Activated effector memory CD4-positive, alpha-beta T cell treated with anti-CD3 and anti-CD28 coated beads, Interleukin-2, amount 50 U/mL, for 16 hours (primary cell): ENCODE measurements around the gene PSMD13.
"Not testable (repeated sequence)": the region's sequence is repeated elsewhere in the genome, so short reads cannot be mapped to it uniquely, and the experiment has no call there.

Source experiments
- DNase-seq: peaks from one replicate; pipeline ENCODE4 v3.0.0-alpha.2; 2020

The PSMD13 gene

DNA sequence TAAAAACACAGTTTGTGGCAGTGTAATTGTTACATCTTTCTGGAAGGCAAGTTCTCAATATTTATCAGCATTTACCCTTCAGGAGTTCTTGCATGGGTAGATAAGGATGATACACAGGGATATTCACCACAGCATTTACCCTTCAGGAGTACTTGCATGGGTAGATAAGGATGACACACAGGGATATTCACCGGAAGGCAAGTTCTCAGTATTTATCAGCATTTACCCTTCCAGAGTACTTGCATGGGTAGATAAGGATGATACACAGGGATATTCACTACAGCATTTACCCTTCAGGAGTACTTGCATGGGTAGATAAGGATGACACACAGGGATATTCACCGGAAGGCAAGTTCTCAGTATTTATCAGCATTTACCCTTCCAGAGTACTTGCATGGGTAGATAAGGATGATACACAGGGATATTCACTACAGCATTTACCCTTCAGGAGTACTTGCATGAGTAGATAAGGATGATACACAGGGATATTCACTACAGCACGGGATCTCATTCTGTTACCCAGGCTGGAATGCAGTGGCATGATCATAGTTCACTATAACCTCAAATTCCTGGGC lies 16.0 kb upstream of the PSMD13 start:
- not testable (repeated sequence) for DNase-seq

DNA sequence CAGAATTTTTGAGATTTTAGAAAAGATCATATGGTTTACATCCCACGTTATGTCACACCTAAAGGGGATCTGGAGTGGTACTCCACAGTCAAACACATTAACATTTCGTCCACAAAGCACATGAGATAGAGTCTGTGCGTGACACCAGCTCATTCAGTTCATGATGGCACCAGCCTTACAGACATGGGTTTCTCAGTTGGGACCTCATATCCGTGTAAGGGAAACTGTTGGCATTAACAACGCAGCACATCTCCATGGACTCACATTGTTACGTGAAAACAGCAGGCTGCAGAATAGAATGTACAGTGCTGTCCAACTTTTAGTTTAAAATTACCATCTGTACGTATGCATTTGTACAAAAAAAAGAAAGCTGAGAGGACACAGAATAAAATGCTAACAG lies 15.2 kb upstream of the PSMD13 start:
- peak; percentile 12 for DNase-seq

DNA sequence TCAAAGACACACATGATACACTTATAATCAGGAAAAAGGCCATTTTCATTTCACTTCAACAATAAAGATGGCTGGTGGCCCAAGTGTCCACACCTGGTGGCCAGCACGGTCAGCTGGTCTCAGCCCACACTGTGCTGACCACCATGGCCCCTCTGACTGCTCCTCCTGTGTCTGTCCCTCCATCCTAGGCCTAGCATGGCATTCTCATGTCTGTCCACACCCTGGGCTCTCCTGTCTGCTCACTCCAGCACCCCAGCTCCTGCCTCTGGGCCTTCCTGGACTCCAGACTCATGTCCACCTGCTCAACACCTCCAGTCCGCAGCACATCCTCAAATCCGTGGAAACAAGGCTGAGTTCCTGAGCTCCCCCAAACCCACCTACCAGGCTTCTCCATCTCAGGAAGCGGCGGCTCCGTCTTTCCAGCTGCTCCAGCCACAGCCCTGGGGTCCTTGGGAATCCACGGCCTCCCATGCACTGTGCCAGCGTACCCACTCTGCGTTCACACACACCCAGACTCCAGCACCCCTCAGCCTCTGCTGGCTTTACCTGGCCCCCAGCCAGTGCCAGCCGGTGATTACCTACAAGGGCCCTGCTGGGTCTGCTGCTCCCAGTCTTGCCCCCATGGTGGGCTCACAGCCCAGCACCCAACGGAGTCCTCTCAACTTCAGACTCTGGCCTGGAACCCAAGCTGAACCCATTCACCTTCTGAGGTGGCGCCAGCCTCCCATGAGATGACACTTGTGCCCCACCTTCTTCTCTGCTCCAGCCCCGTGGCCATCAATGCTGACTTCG lies 14.6 kb upstream of the PSMD13 start:
- peak; percentile 58 for DNase-seq

DNA sequence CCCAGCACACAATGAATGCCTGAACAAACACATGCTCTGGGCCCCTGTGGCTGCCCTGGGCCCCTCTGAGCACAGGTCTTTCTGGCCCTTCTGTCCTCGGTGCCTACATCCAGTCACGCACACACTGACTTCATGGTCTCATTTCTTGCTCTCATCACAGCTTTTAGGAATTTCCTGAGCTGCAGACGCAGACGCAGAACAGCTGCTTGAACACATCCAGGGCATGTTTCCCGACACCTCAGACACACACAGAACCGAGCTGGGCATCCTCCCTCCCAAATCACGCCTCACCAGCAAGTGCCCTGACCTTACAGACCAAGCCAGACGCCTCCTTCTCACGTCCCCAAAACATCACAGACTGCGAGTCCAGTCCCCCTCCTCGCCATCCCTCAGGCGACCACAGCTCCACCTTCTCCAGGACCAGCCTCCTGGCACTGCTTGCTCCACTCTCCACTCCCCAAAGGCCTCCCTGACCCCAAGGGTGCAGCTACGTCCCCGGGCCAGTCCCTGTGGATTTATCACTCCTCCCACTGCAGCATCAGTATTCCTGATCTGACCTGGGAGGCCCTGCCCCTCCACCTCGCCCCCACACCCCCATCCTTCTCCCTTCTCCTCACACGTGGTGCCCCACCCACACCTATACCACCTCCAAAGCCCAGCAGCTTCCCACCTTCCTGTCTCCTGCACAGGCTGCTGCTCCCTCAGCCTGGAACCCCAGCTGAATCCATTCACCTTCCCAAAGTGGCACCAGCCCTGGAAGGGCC lies 13.6 kb upstream of the PSMD13 start:
- peak; percentile 31 for DNase-seq

DNA sequence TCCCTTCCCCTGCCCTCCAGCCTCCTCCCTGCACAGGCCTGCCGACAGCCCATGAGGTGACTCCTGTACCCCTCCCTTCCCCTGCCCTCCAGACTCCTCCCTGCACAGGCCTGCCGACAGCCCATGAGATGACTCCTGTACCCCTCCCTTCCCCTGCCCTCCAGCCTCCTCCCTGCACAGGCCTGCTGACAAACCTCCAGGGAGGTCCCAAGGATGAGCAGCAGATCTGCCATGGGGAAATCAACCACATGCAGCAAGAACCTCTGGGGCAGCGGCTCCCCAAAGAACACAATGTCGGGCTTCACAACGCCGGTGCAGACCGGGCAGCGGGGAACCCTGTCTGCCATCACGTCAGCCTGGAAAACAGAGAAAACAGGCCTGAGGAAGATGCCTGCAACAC lies 12.9 kb upstream of the PSMD13 start:
- peak; percentile 47 for DNase-seq

DNA sequence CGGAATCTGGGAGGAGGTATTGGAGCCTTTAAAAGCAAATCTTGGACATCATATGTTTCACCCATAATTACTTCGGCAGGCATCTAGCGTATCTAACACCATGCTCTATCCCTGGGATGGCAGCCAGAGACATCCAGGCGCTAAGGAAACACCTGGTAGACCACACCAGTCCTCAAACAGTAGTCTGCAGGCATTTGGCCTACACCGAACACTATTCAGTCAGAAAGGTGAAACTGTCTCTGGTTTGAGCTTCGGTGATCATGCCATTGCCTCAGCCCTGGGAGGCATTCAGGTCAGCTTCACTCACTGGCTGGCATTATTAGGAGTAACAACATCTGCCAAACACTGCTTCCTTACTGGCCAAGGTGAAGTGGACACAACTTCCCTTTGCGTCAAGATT lies 12.4 kb upstream of the PSMD13 start:
- DNase-seq: peak; percentile 25

DNA sequence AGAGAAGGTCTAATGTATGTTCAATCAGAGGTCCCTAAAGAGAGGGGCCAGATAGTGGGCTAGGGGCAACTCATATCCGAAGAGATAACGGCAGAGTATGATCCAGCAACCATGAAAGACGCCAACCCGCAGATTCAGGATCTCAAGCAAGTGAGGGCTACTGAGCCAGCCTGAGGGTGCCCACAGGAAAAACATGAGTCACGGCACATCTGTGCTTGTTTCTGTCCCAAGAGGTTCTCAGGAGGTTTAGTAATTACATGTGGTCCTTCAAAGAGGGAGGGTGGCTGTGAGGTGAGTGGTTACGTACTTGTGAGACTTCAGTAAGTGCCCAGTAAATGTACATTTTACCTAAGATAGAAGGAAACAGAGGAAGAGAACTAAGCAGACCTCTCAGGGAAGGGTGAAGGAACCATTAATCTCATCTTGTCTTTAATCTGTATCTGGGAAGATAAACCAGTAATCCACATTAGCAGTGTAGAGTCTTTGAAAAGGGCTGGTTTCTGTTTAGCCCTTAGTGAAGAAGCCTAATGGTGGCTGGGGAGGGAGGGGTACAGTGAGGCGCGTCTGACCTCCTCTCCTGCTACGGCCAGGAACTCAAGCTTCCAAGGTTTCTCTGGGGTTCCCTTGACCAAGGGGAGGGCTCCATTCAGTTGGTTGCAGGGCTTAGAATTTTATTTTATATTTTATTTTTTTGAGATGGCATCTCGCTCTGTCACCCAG lies 10.9 kb upstream of the PSMD13 start:
- peak; percentile 59 for DNase-seq

DNA sequence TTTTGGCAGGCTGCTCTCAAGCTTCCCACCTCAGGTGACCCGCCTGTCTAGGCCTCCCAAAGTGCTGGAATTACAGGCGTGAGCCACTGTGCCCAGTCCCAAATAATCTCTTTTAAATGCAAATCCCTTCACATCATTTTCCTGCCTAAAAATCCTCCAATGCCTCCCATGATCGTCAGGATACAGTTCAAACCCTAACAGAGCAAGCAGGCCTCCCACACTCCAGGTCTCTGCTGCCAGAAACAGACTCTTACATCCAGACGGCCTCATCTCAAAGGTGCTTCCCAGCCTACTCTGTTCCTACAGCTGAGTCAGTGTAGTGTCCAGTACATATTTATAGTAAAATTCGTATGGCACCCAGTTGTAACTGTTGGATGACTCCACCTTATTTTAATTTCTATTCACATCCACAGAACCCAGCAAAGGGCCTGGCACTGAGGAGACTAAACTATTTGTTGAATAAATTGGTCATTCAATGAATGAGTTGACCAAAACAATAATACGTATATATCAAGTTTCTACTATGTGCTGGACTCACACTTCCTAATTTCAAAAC lies 8.9 kb upstream of the PSMD13 start:
- DNase-seq: peak; percentile 22

DNA sequence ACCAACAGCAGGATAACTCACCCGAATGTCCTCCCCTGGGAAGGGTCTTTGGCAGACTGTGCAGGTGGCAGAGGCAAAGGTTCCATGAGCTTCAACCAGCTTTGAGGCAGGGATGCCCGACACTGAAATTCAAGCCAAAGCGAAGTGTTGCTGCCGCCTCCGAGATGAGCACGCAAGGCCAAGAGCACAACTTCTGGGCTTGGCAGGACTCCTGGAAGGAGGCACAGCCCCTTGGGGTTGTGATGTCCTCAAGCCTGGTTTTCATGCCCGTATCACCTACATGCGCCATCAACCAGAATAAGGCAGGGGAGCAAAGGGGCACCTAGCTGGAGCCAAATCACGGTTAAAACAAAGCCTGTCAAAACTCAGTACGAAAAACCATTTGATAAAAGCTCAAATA lies 6.3 kb upstream of the PSMD13 start:
- peak; percentile 30 for DNase-seq

DNA sequence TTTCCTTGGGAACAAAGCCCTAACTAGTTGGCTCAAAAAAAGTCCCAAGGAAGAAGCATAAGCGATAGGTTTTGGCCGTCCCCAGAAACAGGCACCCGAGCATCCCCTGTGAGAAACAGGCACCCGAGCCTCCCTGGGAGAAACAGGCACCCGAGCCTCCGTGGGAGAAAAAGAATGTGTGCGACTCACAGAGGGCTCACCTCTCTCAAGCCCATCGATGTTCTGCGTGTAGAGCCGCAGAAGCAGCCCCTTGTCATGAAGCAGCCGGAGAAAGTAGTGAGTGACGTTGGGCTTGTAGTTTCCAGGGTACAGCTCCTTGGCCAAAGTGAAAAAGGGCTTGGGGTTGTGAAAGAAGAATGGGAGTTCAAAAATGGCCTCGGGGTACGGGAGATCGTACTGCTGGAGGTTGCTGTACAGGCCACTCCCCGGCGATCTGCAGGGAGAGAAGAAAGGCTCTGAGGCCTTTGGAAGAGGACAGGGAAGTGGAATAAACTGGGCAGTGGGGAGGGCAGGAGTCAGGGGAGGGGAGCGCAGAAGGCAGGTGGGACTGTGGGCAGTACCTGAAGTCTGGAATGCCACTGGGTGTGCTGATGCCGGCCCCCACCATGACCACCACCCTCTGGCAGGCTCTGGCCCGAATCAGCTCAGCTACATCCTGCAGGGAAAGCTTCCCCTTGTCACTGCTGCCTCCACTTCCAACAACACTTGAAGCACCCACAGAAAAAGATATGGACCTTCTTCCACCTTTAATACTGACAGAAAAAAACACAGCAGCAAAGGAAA lies 3.8 kb upstream of the PSMD13 start:
- peak; percentile 56 for DNase-seq

DNA sequence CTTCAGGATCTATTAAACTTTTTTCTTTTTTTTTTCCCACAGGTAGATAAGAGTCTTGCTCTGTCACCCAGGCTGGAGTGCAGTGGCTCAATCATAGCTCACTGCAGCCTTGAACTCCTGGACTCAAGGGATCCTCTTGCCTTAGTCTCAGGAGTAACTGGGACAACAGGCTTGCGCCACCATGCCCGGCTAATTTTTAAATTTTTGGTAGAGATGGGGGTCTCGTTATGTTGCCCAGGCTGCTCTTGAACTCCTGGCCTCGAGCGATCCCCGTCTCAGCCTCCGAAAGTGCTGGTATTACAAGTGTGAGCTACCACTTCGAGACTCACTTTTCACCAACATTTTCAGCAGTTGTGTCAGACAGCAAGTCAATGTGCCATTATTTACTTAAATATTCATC lies 1.6 kb upstream of the PSMD13 start:
- DNase-seq: peak; percentile 57

DNA sequence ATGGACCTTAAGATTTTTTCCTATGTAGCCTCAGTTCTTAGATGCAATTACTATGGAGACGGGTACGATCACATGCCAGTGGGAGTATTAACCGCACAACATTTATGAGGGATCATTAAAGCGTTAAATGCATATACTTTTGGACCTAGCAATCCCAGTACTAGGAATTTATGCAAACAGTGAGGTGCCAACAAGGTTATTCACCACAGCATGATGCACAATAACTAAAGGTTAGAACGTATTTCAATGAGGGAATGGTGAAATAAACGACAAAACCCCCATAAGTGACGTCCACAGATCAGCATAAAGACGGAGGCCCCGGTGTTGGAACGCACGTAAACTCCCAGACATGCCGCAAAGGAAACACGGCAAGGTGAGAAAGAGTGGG lies 1.2 kb upstream of the PSMD13 start:
- no peak for DNase-seq

DNA sequence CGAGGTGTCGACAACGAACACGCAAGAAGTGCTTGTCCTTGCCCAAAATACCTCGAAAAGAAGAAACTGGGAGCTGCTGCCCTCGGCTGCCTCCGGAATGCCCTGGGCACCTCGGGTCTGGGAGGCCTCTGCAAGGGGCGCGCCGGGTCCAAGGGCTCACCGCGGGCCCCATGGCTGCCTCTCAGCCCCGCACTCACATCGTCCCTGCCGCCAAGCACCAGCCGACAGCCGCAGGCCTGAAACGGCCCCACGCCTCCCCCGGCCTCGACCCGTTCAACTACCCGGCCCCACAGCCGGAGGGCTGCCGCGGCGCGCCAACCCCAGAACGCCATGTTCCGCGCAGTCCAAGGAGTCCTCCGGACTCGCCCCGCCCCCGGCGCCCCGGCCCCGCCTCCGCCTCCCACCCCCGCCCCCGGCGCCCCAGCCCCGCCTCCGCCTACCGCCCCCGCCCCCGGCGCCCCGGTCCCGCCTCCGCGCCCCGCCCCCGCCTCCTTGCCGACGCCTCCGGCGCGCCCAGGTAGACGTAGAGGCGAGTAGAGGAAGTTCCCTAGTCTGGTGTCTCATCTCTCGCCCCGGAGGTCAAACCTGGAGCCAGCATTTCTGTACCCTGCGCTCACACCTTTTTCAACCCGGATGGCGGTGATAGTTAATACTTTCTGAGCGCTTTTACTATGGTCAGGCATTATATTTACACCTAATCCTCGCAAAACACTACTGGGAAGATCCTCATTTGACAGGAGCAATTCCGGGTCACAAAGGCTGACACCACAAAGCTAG lies 591 bp upstream of the PSMD13 start, which contains the start of gene SIRT3:
TSS of gene SIRT3 (minus strand) at position 346 of the 777 bp plus-strand sequence. CDS start at position 332, 14 bp downstream.
- DNase-seq: peak; percentile 94

DNA sequence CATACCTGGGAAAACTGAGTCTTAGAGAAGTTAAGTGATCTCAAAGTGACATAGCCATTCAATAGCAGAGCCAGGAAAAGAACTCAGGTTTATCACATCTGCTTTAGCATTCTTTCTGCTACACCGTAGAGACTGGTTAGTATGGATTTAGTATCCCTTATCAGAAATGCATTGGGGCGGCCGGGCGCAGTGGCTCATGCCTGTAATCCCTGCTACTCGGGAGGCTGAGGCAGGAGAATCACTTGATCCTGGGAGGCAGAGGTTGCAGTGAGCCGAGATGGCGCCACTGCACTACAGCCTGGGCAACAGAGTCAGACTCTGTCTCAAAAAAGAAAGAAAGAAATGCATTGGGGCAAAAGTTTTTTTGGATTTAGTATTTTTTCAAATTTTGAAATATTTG lies 1.6 kb downstream of the PSMD13 start:
- DNase-seq: not testable (repeated sequence)

DNA sequence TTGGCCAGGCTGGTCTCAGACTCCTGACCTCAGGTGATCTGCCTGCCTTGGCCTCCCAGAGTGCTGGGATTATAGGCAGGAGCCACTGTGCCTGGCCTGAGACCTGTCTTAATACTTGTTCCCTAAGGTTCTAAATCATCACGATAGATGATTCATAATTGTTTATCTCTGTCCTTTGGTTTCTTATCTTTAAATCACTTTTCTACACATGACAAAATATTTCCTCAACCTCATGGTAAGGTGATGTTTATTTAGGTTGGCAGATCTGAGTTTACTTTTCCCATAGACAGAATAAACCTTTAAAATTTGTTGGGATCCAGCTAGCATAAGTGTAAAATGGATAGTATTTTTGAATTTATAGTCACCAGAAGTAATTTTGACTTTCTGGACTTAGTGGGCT lies 3.5 kb downstream of the PSMD13 start:
- DNase-seq: no peak

DNA sequence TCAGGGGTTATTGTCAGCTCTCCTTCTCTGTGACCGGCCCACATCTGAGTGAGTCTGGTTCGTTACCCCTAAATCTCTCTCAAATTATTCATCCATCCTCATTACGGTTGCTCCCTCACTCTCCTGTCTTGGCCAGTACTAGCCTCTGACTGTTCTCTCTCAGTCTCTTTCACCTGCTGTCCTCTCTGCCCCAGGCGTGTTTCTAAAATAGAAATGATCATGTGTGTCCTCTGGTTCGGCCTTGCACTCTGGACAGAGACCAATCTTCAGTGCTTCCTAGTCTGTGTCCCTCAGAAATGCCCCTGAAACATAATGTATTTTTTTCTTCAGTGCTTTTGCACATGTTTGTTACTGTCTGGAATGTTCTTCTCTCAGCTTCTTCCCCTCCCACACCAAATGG lies 4.9 kb downstream of the PSMD13 start:
- DNase-seq: no peak

DNA sequence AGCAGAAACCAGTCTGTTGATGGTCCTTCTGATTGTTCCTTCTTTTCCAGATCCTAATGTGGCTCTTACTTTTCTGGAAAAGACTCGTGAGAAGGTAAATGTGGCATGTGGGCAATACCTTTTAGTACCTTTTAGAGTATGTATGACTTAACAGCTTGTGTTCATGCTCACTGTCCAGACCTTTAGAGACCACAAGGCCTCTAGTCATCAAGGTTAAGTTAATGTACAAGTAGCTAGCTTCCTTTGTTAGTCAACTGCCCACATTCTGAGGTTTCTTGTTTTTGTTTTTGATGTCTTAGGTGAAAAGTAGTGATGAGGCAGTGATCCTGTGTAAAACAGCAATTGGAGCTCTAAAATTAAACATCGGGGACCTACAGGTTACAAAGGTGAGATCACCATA lies 7.6 kb downstream of the PSMD13 start:
- DNase-seq: no peak

DNA sequence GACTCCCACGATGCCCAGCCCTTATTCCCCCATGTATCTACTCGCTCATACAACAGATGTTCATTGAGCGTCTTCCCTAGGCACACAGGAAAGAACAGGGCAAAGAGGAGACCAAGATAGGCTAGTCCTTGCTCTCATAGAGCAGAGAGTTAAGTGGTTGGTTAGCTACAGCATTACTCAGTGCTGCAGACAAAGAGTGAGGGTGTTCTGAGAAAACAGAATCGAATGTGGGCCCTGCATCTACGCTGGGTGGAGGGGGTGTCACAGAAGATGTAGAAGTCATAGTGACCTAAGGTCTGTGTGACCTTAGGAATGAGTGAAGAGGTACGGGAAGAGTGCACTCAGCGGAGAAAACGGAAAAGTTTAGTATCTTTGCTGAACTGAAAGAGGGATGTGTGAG lies 12.3 kb downstream of the PSMD13 start:
- no peak for DNase-seq

DNA sequence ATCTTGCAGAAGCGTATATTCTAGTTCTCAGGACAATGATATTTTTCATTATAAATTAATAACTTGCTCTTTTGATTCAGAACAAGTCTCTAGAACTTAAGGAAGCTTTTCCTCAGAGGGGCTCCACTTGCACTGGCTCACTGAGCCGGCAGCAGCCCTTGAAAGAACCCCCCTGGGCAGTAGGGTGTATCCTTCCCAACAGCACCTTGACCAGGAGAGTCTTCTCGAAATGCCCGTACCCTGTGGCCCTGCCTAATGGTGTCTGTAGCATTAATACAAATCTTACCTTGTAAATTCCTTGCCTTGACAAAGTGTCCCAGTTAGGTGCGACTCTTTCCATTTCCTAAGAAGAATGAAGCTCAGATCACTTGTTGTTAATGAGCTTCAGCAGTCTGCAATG lies 13.5 kb downstream of the PSMD13 start:
- DNase-seq: no peak

DNA sequence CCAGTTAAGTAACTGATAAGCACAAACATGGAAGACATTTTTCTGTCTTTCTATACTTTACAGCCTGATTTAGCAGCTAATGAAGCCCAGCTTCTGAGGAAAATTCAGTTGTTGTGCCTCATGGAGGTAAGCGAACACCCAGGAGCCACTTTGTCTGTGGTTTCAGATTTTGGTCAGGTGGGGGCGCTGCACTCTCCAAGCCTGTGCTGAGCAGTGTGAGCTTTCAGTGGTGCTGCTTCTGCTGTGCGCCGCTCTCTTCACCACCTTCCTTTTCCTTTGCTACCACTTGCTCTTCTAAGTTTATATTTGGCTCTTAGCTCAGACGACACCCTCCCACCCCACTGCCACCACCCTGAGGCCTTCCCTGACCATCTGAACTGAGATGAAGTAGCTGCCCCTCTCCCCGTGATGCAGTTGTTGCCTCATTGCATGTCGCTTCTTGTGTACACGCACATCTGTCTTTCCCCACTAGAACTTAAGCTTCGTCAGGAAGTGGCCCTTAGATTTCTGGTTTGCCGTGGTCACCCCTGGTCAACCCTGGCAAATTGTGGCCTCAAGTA lies 14.0 kb downstream of the PSMD13 start:
- DNase-seq: peak; percentile 92

DNA sequence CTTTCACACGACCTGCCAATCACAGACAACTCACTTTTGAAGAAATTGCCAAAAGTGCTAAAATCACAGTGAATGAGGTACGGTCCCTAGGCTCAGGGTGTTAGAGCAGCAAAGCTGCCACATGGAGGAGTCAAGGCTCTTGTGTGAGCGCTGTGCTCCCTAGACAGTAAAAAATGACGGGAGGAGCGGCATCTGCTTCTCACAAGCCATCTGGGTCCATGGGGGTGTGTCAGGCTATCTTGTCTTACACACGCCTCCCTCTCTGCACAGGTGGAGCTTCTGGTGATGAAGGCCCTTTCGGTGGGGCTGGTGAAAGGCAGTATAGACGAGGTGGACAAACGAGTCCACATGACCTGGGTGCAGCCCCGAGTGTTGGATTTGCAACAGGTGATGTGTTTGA lies 14.8 kb downstream of the PSMD13 start:
- no peak for DNase-seq
